Measurements from ENCODE around the gene GDI1.
A peak's percentile ranks its signal among the peaks of the same experiment; 100 is the strongest.

DNA sequence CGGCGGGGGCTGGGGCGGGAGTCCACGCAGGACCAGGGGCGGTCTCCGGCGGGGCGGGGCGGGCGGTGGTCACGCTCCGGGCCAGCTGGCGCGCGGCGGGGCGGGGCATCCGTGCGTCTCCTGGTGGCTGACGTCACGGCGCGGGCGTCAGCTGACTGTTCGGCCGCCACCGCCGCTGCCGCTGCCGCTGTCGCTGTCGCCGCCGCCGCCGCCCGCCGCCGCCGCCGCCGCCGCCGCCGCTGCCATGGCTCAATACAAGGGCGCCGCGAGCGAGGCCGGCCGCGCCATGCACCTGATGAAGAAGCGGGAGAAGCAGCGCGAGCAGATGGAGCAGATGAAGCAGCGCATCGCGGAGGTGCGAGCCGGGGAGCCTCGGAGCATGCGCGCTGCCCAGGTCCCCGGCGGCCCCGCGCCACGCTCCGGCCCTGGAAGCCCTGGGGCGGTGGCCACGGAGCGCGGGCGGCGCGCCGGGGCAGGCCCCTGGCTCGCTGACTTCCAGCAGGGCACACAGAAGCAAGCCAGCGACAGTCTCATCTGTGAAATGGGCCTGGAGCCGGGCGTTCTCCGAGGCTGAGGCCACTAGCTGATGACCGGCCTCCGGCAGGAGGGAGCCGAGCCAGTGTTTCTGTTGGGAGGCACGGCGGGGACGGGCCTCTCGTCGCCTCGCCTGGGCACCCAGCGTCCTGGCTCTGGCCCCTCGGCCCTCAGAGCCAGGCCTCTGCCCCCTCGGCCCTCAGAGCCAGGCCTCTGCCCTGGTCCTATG lies 7.2 kb downstream of the GDI1 start, which contains the start of gene FAM50A:
- TF ChIP-seq, protein P1, sequence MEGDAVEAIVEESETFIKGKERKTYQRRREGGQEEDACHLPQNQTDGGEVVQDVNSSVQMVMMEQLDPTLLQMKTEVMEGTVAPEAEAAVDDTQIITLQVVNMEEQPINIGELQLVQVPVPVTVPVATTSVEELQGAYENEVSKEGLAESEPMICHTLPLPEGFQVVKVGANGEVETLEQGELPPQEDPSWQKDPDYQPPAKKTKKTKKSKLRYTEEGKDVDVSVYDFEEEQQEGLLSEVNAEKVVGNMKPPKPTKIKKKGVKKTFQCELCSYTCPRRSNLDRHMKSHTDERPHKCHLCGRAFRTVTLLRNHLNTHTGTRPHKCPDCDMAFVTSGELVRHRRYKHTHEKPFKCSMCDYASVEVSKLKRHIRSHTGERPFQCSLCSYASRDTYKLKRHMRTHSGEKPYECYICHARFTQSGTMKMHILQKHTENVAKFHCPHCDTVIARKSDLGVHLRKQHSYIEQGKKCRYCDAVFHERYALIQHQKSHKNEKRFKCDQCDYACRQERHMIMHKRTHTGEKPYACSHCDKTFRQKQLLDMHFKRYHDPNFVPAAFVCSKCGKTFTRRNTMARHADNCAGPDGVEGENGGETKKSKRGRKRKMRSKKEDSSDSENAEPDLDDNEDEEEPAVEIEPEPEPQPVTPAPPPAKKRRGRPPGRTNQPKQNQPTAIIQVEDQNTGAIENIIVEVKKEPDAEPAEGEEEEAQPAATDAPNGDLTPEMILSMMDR (conservative IDR thresholded peaks at IDR 0.05; ENCODE audit: low read depth in 2 of 2), result no peak
- TF ChIP-seq STAT1 (IDR thresholded peaks at IDR 0.05; ENCODE audit: unreplicated experiment) (no peak), POLR2AphosphoS5 (IDR thresholded peaks at IDR 0.05; ENCODE audit: low read depth) (0 out of 2 replicates have a peak, but pooled peaks have one; percentile 5), EZH2 (IDR thresholded peaks at IDR 0.05; ENCODE audit: low read depth, unreplicated experiment) (no peak), JUNB (IDR thresholded peaks at IDR 0.05; ENCODE audit: unreplicated experiment) (no peak), ZNF114 (CRISPR knock-in tag; IDR thresholded peaks at IDR 0.05) (no peak), EZH2phosphoT487 (IDR thresholded peaks at IDR 0.05; ENCODE audit: unreplicated experiment) (no peak), CREB1 (CRISPR knock-in tag; IDR thresholded peaks at IDR 0.05; ENCODE audit: low read depth) (peak; percentile 79), ZNF331 (CRISPR knock-in tag; IDR thresholded peaks at IDR 0.05; ENCODE audit: low read depth) (no peak), NANOG (IDR thresholded peaks at IDR 0.05; ENCODE audit: borderline replicate concordance) (no peak)
- TF ChIP-seq, protein P2, sequence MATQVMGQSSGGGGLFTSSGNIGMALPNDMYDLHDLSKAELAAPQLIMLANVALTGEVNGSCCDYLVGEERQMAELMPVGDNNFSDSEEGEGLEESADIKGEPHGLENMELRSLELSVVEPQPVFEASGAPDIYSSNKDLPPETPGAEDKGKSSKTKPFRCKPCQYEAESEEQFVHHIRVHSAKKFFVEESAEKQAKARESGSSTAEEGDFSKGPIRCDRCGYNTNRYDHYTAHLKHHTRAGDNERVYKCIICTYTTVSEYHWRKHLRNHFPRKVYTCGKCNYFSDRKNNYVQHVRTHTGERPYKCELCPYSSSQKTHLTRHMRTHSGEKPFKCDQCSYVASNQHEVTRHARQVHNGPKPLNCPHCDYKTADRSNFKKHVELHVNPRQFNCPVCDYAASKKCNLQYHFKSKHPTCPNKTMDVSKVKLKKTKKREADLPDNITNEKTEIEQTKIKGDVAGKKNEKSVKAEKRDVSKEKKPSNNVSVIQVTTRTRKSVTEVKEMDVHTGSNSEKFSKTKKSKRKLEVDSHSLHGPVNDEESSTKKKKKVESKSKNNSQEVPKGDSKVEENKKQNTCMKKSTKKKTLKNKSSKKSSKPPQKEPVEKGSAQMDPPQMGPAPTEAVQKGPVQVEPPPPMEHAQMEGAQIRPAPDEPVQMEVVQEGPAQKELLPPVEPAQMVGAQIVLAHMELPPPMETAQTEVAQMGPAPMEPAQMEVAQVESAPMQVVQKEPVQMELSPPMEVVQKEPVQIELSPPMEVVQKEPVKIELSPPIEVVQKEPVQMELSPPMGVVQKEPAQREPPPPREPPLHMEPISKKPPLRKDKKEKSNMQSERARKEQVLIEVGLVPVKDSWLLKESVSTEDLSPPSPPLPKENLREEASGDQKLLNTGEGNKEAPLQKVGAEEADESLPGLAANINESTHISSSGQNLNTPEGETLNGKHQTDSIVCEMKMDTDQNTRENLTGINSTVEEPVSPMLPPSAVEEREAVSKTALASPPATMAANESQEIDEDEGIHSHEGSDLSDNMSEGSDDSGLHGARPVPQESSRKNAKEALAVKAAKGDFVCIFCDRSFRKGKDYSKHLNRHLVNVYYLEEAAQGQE (IDR thresholded peaks at IDR 0.05; ENCODE audit: unreplicated experiment), result no peak
- TF ChIP-seq, protein P3, sequence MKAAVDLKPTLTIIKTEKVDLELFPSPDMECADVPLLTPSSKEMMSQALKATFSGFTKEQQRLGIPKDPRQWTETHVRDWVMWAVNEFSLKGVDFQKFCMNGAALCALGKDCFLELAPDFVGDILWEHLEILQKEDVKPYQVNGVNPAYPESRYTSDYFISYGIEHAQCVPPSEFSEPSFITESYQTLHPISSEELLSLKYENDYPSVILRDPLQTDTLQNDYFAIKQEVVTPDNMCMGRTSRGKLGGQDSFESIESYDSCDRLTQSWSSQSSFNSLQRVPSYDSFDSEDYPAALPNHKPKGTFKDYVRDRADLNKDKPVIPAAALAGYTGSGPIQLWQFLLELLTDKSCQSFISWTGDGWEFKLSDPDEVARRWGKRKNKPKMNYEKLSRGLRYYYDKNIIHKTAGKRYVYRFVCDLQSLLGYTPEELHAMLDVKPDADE (IDR thresholded peaks at IDR 0.05), result no peak
- TF ChIP-seq, protein P4, sequence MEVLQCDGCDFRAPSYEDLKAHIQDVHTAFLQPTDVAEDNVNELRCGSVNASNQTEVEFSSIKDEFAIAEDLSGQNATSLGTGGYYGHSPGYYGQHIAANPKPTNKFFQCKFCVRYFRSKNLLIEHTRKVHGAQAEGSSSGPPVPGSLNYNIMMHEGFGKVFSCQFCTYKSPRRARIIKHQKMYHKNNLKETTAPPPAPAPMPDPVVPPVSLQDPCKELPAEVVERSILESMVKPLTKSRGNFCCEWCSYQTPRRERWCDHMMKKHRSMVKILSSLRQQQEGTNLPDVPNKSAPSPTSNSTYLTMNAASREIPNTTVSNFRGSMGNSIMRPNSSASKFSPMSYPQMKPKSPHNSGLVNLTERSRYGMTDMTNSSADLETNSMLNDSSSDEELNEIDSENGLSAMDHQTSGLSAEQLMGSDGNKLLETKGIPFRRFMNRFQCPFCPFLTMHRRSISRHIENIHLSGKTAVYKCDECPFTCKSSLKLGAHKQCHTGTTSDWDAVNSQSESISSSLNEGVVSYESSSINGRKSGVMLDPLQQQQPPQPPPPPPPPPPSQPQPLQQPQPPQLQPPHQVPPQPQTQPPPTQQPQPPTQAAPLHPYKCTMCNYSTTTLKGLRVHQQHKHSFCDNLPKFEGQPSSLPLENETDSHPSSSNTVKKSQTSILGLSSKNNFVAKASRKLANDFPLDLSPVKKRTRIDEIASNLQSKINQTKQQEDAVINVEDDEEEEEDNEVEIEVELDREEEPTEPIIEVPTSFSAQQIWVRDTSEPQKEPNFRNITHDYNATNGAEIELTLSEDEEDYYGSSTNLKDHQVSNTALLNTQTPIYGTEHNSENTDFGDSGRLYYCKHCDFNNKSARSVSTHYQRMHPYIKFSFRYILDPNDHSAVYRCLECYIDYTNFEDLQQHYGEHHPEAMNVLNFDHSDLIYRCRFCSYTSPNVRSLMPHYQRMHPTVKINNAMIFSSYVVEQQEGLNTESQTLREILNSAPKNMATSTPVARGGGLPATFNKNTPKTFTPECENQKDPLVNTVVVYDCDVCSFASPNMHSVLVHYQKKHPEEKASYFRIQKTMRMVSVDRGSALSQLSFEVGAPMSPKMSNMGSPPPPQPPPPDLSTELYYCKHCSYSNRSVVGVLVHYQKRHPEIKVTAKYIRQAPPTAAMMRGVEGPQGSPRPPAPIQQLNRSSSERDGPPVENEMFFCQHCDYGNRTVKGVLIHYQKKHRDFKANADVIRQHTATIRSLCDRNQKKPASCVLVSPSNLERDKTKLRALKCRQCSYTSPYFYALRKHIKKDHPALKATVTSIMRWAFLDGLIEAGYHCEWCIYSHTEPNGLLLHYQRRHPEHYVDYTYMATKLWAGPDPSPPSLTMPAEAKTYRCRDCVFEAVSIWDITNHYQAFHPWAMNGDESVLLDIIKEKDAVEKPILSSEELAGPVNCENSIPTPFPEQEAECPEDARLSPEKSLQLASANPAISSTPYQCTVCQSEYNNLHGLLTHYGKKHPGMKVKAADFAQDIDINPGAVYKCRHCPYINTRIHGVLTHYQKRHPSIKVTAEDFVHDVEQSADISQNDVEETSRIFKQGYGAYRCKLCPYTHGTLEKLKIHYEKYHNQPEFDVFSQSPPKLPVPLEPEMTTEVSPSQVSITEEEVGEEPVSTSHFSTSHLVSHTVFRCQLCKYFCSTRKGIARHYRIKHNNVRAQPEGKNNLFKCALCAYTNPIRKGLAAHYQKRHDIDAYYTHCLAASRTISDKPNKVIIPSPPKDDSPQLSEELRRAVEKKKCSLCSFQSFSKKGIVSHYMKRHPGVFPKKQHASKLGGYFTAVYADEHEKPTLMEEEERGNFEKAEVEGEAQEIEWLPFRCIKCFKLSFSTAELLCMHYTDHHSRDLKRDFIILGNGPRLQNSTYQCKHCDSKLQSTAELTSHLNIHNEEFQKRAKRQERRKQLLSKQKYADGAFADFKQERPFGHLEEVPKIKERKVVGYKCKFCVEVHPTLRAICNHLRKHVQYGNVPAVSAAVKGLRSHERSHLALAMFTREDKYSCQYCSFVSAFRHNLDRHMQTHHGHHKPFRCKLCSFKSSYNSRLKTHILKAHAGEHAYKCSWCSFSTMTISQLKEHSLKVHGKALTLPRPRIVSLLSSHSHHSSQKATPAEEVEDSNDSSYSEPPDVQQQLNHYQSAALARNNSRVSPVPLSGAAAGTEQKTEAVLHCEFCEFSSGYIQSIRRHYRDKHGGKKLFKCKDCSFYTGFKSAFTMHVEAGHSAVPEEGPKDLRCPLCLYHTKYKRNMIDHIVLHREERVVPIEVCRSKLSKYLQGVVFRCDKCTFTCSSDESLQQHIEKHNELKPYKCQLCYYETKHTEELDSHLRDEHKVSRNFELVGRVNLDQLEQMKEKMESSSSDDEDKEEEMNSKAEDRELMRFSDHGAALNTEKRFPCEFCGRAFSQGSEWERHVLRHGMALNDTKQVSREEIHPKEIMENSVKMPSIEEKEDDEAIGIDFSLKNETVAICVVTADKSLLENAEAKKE (CRISPR knock-in tag; IDR thresholded peaks at IDR 0.05), result no peak
